HCT116 (cell line): ENCODE measurements around the gene SLC1A4. TPM values are rescaled to one million over a fixed set of nuclear protein-coding genes. Genes with fewer than 3 reads are reported as not detected.

Source experiments
- ATAC-seq: fragments of 200-7000 bp; cut with Tn5 transposase; 2 replicates; pipeline ENCODE4 v1.9.1; 2020; ENCODE audit warnings: mild to moderate bottlenecking, moderate library complexity
- BruUV-seq: library from RNA; stranded (reverse); fragments of 400-500 nt; replicated peaks from 2 replicates; lab custom pipeline; 2021; lab: Mats Ljungman, UMichigan
- CTCF ChIA-PET: fragments of 300-600 bp; sonication (Branson Sonifier 250); formaldehyde crosslinking; loops from one replicate; lab custom pipeline; 2021; ENCODE audit warnings: antibody characterized with exemption; lab: Charles Lee
- POLR2A ChIA-PET: fragments of 300-600, 350-600 bp; sonication (Branson Sonifier 250); formaldehyde crosslinking; loops from one replicate; lab custom pipeline; 2021; ENCODE audit warnings: antibody characterized with exemption; lab: Charles Lee
- RAD21 ChIA-PET, 2 experiments: fragments of 300-600 bp; sonication (Branson Sonifier 250); formaldehyde crosslinking; loops; one replicate each; lab custom pipeline; 2023; ENCODE audit warnings: low total read pairs in 2 of 2; ENCODE audit not compliant: uncharacterized antibody in 2 of 2, unreplicated experiment in 2 of 2, low non-redundant PET in 1 of 2; lab: Charles Lee
- DNase-seq: peaks from one replicate; pipeline ENCODE4 v3.0.0-alpha.2; 2010; ENCODE audit warnings: low read depth, low spot score
- H2AFZ ChIP-seq: fragments of 200-600 bp; shearing (Covaris generic), sonication (generic); 2 replicates; pipeline ENCODE4 v1.6.1; 2017; ENCODE audit warnings: low read depth, mixed run types, mixed read lengths, antibody characterized with exemption, low read length; ENCODE audit not compliant: poor library complexity, severe bottlenecking
- H3K27ac ChIP-seq: 2 replicates; pipeline ENCODE4 v1.5.1; 2012; ENCODE audit warnings: low read depth, low read length
- H3K27me3 ChIP-seq: fragments of 200-600 bp; sonication (generic); 2 replicates; pipeline ENCODE4 v1.6.1; 2016; ENCODE audit warnings: mixed run types, low read length, mixed read lengths; ENCODE audit not compliant: insufficient read depth
- H3K36me3 ChIP-seq, 2 experiments: fragments of 200-500 bp in 1 of 2; fragments of 200-600 bp in 1 of 2; sonication (Bioruptor generic) in 1 of 2; sonication (generic) in 1 of 2; 2 replicates each; pipeline versions ENCODE4 v1.5.1 to v1.6.1; 2014 to 2016; ENCODE audit warnings: low read length in 2 of 2, inconsistent platforms in 1 of 2, mixed read lengths in 1 of 2, mixed run types in 1 of 2; ENCODE audit not compliant: insufficient read depth in 2 of 2, control insufficient read depth in 1 of 2
- H3K4me1 ChIP-seq, 2 experiments: fragments of 200-600 bp in 1 of 2; sonication (generic) in 1 of 2; 2 replicates each; pipeline versions ENCODE4 v1.5.1 to v1.6.1; 2012 to 2017; ENCODE audit warnings: low read length in 2 of 2, inconsistent platforms in 1 of 2, mild to moderate bottlenecking in 1 of 2, mixed read lengths in 1 of 2, mixed run types in 1 of 2, moderate library complexity in 1 of 2; ENCODE audit not compliant: insufficient read depth in 2 of 2, control insufficient read depth in 1 of 2
- H3K4me2 ChIP-seq: fragments of 200-600 bp; sonication (generic); 2 replicates; pipeline ENCODE4 v1.6.1; 2017; ENCODE audit warnings: mixed run types, low read length, mixed read lengths
- H3K4me3 ChIP-seq, 2 experiments: fragments of 200-600 bp in 1 of 2; sonication (generic) in 1 of 2; replicated peaks in 1 of 2; 2 replicates each; pipeline ENCODE4 v1.5.1; 2011 to 2016; ENCODE audit warnings: low read length in 2 of 2, control low read depth in 1 of 2, low read depth in 1 of 2, mild to moderate bottlenecking in 1 of 2, mixed read lengths in 1 of 2, mixed run types in 1 of 2
- H3K79me2 ChIP-seq: fragments of 200-600 bp; sonication (generic); 2 replicates; pipeline ENCODE4 v1.6.1; 2017; ENCODE audit warnings: mild to moderate bottlenecking, mixed run types, low read length, moderate library complexity, mixed read lengths; ENCODE audit not compliant: insufficient read depth
- H3K9ac ChIP-seq: fragments of 200-600 bp; sonication (generic); 2 replicates; pipeline ENCODE4 v1.6.1; 2016; ENCODE audit warnings: low read length, mixed read lengths
- H3K9me2 ChIP-seq: fragments of 200-600 bp; sonication (generic), shearing (Covaris generic); 2 replicates; pipeline ENCODE4 v1.6.1; 2017; ENCODE audit warnings: mixed run types, mild to moderate bottlenecking, moderate library complexity; ENCODE audit not compliant: insufficient read depth
- H3K9me3 ChIP-seq, 2 experiments: fragments of 200-500 bp in 1 of 2; fragments of 200-600 bp in 1 of 2; sonication (Bioruptor generic) in 1 of 2; sonication (generic) in 1 of 2; 2 replicates each; pipeline ENCODE4 v1.6.1; 2014 to 2017; ENCODE audit warnings: low read length in 2 of 2, mixed read lengths in 2 of 2, inconsistent platforms in 1 of 2, low read depth in 1 of 2, mild to moderate bottlenecking in 1 of 2, mixed run types in 1 of 2, moderate library complexity in 1 of 2; ENCODE audit not compliant: control insufficient read depth in 1 of 2, insufficient read depth in 1 of 2
- H4K20me1 ChIP-seq: fragments of 200-600 bp; sonication (generic), shearing (Covaris generic); 2 replicates; pipeline ENCODE4 v1.6.1; 2017; ENCODE audit warnings: mixed run types, mild to moderate bottlenecking, moderate library complexity; ENCODE audit not compliant: insufficient read depth
- CBX3 ChIP-seq: IDR thresholded peaks from 2 replicates; pipeline ENCODE4 v1.6.1; 2012; ENCODE audit warnings: low read depth
- CEBPB ChIP-seq: IDR thresholded peaks from 2 replicates; pipeline ENCODE4 v1.6.1; 2012; ENCODE audit warnings: low read depth
- EGR1 ChIP-seq: IDR thresholded peaks from 2 replicates; pipeline ENCODE4 v1.6.1; 2012; ENCODE audit warnings: low read depth
- ELF1 ChIP-seq: IDR thresholded peaks from 2 replicates; pipeline ENCODE4 v1.6.1; 2012; ENCODE audit warnings: low read depth, borderline replicate concordance
- EZH2 ChIP-seq: fragments of 200-600 bp; sonication (generic); IDR thresholded peaks from 2 replicates; pipeline ENCODE4 v1.6.1; 2017; ENCODE audit warnings: antibody characterized with exemption, mixed run types
- EZH2phosphoT487 ChIP-seq: fragments of 200-600 bp; IDR thresholded peaks from 2 replicates; pipeline ENCODE4 v1.6.1; 2018; ENCODE audit warnings: antibody characterized with exemption, borderline replicate concordance
- FOSL1 ChIP-seq: IDR thresholded peaks from 2 replicates; pipeline ENCODE4 v1.6.1; 2012; ENCODE audit warnings: low read depth
- JUND ChIP-seq: IDR thresholded peaks from 2 replicates; pipeline ENCODE4 v1.6.1; 2012
- POLR2A ChIP-seq: IDR thresholded peaks from 2 replicates; pipeline ENCODE4 v1.7.0; 2011; ENCODE audit warnings: borderline replicate concordance; ENCODE audit not compliant: insufficient read depth, insufficient read length; ENCODE audit errors: extremely low read depth
- POLR2AphosphoS5 ChIP-seq: IDR thresholded peaks from 2 replicates; pipeline ENCODE4 v1.6.1; 2011; ENCODE audit warnings: mild to moderate bottlenecking, low read depth, low read length, moderate library complexity
- RAD21 ChIP-seq: IDR thresholded peaks from 2 replicates; pipeline ENCODE4 v1.6.1; 2012; ENCODE audit warnings: low read depth, mild to moderate bottlenecking
- SIN3A ChIP-seq: IDR thresholded peaks from 2 replicates; pipeline ENCODE4 v1.6.1; 2012; ENCODE audit warnings: low read depth
- SP1 ChIP-seq: IDR thresholded peaks from 2 replicates; pipeline ENCODE4 v1.6.1; 2012; ENCODE audit warnings: low read depth
- TCF7L2 ChIP-seq: IDR thresholded peaks from 2 replicates; pipeline ENCODE4 v1.7.0; 2011; ENCODE audit warnings: borderline replicate concordance, inconsistent platforms; ENCODE audit not compliant: insufficient read depth, insufficient read length; ENCODE audit errors: extremely low read depth
- ZFX ChIP-seq: fragments of 450-650 bp; IDR thresholded peaks from 2 replicates; pipeline ENCODE4 v1.6.1; 2017
- ZNF274 ChIP-seq: fragments of 200-500 bp; sonication (Bioruptor generic); IDR thresholded peaks from 2 replicates; pipeline ENCODE4 v1.6.1; 2014; ENCODE audit warnings: mild to moderate bottlenecking, low read depth, low read length, inconsistent platforms
- intact Hi-C: fragments of 100-400 bp; cut with micrococcal nuclease; formaldehyde crosslinking; loops from 2 replicates; pipeline ENCODE4 v1.10.0; 2022
- total RNA-seq: library from RNA; stranded (reverse); gene quantifications from one replicate; pipeline ENCODE4 v1.2.1, GENCODE V29; 2021; ENCODE audit not compliant: unreplicated experiment
- TF ChIP-seq, protein P1 (sequence below): IDR thresholded peaks from 2 replicates; pipeline ENCODE4 v1.6.1; 2011; ENCODE audit warnings: mild to moderate bottlenecking, low read length, moderate library complexity; ENCODE audit not compliant: insufficient replicate concordance; ENCODE audit errors: extremely low read depth
- TF ChIP-seq, protein P2 (sequence below), 3 experiments: fragments of 200-600 bp in 1 of 3; sonication (generic) in 1 of 3; IDR thresholded peaks in 2 of 3; conservative IDR thresholded peaks in 1 of 3; 2 replicates each; pipeline ENCODE4 v1.5.1; 2012 to 2017; ENCODE audit warnings: low read depth in 2 of 3, low read length in 2 of 3, antibody characterized with exemption in 1 of 3, borderline replicate concordance in 1 of 3, control low read depth in 1 of 3, mild to moderate bottlenecking in 1 of 3, mixed read lengths in 1 of 3, mixed run types in 1 of 3, moderate library complexity in 1 of 3; ENCODE audit not compliant: insufficient read depth in 1 of 3
- TF ChIP-seq, protein P3 (sequence below): IDR thresholded peaks from 2 replicates; pipeline ENCODE4 v1.6.1; 2012; ENCODE audit warnings: low read depth
- TF ChIP-seq, protein P4 (sequence below): IDR thresholded peaks from 2 replicates; pipeline ENCODE4 v1.6.1; 2012

SLC1A4 gene
- total RNA-seq, 1 experiment from 2014 or later = 9.2 TPM

DNA sequence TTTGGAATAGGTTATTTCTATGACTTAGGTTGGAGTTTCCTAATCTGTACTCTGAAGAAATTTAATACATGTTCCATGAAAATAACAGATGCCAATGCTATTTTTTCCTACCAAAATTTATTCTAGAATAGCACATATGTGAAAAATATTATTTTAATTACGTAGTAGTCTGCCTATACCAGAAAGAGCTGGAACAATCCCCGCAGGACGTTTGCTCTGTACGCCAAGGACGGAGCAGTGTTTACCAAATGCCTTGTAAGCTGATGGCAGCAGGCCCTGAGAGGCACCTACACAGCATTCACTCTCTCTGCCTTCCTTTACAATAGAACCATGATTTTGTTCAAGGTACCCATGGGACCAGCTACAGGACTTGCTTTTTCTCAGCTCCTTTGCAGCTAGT is 16.8 kb upstream of the SLC1A4 start:
- Histone ChIP-seq H3K4me2 (no peak overlapping the region), H3K9ac (no peak overlapping the region), H3K4me1 (peaks cover 14 to 17% of the 10 kb centered on the region in 2 experiments), H3K36me3 (no peaks in the 10 kb centered on the region), H3K27ac (no peak overlapping the region), H3K27me3 (no peaks in the 10 kb centered on the region), H3K9me2 (no peaks in the 10 kb centered on the region), H3K4me3 (no peak overlapping the region), H4K20me1 (no peaks in the 10 kb centered on the region), H3K79me2 (no peaks in the 10 kb centered on the region), H2AFZ (no peak overlapping the region), H3K9me3 (no peaks in the 10 kb centered on the region)
- intact Hi-C loops = no loop called here
- no TSS peak for BruUV-seq
- no peak for DNase-seq
- ChIA-PET CTCF (no interaction called here), RAD21 (no interaction called here), POLR2A (no interaction called here)
- TF ChIP-seq ZFX = no peak
- TF ChIP-seq SIN3A = no peak
- TF ChIP-seq EGR1 = no peak
- TF ChIP-seq, protein P1, sequence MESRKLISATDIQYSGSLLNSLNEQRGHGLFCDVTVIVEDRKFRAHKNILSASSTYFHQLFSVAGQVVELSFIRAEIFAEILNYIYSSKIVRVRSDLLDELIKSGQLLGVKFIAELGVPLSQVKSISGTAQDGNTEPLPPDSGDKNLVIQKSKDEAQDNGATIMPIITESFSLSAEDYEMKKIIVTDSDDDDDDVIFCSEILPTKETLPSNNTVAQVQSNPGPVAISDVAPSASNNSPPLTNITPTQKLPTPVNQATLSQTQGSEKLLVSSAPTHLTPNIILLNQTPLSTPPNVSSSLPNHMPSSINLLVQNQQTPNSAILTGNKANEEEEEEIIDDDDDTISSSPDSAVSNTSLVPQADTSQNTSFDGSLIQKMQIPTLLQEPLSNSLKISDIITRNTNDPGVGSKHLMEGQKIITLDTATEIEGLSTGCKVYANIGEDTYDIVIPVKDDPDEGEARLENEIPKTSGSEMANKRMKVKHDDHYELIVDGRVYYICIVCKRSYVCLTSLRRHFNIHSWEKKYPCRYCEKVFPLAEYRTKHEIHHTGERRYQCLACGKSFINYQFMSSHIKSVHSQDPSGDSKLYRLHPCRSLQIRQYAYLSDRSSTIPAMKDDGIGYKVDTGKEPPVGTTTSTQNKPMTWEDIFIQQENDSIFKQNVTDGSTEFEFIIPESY = no peak
- TF ChIP-seq EZH2phosphoT487 = no peak
- no peak for TF ChIP-seq EZH2
- TF ChIP-seq CEBPB = no peak
- no peak for TF ChIP-seq TCF7L2
- no peak for TF ChIP-seq SP1
- TF ChIP-seq RAD21 = no peak
- no peak for TF ChIP-seq ELF1
- TF ChIP-seq FOSL1 = no peak
- TF ChIP-seq, protein P2, sequence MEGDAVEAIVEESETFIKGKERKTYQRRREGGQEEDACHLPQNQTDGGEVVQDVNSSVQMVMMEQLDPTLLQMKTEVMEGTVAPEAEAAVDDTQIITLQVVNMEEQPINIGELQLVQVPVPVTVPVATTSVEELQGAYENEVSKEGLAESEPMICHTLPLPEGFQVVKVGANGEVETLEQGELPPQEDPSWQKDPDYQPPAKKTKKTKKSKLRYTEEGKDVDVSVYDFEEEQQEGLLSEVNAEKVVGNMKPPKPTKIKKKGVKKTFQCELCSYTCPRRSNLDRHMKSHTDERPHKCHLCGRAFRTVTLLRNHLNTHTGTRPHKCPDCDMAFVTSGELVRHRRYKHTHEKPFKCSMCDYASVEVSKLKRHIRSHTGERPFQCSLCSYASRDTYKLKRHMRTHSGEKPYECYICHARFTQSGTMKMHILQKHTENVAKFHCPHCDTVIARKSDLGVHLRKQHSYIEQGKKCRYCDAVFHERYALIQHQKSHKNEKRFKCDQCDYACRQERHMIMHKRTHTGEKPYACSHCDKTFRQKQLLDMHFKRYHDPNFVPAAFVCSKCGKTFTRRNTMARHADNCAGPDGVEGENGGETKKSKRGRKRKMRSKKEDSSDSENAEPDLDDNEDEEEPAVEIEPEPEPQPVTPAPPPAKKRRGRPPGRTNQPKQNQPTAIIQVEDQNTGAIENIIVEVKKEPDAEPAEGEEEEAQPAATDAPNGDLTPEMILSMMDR (IDR thresholded peaks at IDR 0.05 in 2 of 3, conservative IDR thresholded peaks at IDR 0.05 in 1 of 3; ENCODE audit: borderline replicate concordance in 1 of 3, insufficient read depth in 1 of 3, low read depth in 2 of 3, low read length in 2 of 3) = no peak
- TF ChIP-seq, protein P3, sequence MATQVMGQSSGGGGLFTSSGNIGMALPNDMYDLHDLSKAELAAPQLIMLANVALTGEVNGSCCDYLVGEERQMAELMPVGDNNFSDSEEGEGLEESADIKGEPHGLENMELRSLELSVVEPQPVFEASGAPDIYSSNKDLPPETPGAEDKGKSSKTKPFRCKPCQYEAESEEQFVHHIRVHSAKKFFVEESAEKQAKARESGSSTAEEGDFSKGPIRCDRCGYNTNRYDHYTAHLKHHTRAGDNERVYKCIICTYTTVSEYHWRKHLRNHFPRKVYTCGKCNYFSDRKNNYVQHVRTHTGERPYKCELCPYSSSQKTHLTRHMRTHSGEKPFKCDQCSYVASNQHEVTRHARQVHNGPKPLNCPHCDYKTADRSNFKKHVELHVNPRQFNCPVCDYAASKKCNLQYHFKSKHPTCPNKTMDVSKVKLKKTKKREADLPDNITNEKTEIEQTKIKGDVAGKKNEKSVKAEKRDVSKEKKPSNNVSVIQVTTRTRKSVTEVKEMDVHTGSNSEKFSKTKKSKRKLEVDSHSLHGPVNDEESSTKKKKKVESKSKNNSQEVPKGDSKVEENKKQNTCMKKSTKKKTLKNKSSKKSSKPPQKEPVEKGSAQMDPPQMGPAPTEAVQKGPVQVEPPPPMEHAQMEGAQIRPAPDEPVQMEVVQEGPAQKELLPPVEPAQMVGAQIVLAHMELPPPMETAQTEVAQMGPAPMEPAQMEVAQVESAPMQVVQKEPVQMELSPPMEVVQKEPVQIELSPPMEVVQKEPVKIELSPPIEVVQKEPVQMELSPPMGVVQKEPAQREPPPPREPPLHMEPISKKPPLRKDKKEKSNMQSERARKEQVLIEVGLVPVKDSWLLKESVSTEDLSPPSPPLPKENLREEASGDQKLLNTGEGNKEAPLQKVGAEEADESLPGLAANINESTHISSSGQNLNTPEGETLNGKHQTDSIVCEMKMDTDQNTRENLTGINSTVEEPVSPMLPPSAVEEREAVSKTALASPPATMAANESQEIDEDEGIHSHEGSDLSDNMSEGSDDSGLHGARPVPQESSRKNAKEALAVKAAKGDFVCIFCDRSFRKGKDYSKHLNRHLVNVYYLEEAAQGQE = no peak
- TF ChIP-seq POLR2AphosphoS5 = no peak
- no peak for TF ChIP-seq POLR2A
- TF ChIP-seq ZNF274 = no peak
- TF ChIP-seq JUND = no peak
- TF ChIP-seq CBX3 = no peak
- TF ChIP-seq, protein P4, sequence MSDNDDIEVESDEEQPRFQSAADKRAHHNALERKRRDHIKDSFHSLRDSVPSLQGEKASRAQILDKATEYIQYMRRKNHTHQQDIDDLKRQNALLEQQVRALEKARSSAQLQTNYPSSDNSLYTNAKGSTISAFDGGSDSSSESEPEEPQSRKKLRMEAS = no peak
- ATAC-seq = no peak
